Measurements from ENCODE around the gene PABPC1L.

Gene PABPC1L

DNA sequence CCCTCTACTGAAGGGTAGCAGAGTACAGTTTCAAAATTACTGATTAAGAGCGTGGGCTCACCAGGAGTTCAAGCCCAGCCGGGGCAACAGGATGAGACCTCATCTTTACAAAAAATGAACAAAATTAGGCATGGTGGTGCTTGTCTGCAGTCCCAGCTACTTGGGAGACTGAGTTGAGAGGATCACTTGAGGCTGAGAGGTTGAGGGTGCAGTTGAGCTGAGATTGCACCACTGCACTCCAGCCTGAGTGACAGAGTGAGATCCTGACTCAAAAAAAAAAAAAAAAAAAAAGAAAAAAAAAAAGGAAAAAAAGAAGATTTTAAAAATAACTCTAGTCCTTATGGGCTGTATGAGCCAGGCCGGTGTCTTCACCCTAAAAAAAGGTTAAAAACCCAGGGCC lies 18.7 kb downstream of the PABPC1L start:
- no peak for DNase-seq (ENCODE audit: extremely low read depth, low read depth)
- H3K4me3 ChIP-seq (replicated peaks; ENCODE audit: low read depth, low read length): no peak overlapping the region

DNA sequence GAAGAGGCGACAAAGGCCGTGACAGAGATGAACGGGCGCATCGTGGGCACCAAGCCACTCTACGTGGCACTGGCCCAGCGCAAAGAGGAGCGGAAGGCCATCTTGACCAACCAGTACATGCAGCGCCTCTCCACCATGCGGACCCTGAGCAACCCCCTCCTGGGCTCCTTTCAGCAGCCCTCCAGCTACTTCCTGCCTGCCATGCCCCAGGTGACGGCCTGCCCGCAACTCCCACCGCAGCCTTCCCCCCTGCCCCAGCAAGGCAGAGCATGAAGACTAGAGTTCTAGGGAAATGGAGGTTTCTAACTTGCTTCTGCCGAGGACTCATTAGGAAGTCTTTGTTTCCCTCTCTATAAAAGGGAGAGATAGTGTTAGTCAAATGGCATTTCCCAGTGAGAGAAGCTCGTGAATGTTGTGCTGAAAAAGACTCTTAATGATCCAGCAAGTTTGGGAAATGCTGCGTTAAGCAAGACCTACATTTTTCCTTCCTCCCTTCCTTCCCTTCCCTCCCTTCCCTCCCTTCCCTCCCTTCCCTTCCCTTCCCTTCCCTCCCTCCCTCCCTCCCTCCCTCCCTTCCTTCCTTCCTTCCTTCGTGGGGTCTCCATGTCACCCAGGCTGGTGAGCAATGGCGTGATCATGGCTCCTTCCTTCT lies 20.8 kb downstream of the PABPC1L start:
- no peak overlapping the region for H3K4me3 ChIP-seq (replicated peaks; ENCODE audit: low read depth, low read length)
- TF ChIP-seq, protein P1, sequence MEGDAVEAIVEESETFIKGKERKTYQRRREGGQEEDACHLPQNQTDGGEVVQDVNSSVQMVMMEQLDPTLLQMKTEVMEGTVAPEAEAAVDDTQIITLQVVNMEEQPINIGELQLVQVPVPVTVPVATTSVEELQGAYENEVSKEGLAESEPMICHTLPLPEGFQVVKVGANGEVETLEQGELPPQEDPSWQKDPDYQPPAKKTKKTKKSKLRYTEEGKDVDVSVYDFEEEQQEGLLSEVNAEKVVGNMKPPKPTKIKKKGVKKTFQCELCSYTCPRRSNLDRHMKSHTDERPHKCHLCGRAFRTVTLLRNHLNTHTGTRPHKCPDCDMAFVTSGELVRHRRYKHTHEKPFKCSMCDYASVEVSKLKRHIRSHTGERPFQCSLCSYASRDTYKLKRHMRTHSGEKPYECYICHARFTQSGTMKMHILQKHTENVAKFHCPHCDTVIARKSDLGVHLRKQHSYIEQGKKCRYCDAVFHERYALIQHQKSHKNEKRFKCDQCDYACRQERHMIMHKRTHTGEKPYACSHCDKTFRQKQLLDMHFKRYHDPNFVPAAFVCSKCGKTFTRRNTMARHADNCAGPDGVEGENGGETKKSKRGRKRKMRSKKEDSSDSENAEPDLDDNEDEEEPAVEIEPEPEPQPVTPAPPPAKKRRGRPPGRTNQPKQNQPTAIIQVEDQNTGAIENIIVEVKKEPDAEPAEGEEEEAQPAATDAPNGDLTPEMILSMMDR (IDR thresholded peaks at IDR 0.05; ENCODE audit: low read depth, low read length, missing control alignments): no peak
- no peak for DNase-seq (ENCODE audit: extremely low read depth, low read depth)

More for the DNA sequence above, 18.7 kb downstream of the PABPC1L start:
- TF ChIP-seq, protein P1 (IDR thresholded peaks at IDR 0.05; ENCODE audit: low read depth, low read length, missing control alignments): no peak

DNA sequence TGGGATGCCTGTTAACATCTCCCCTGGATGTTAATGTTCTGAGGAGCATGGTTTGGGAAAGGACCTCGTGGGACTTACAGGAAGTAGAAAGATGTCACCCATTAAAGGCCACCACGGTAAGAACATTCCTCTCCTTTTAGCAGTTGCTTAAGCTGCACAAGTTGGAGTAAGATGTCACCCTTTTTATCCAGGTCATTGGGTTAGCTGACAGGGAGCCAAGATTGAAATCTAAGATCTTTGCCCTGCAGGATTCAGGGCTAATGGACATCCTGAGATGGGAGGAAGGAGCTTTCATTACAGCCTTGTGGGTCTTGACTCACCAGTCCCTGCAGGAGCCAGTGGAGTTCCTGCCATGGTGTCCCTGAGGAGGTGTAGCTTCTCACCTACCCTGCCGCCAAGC lies 22.1 kb downstream of the PABPC1L start:
- TF ChIP-seq, protein P1 (IDR thresholded peaks at IDR 0.05; ENCODE audit: low read depth, low read length, missing control alignments): no peak
- H3K4me3 ChIP-seq (replicated peaks; ENCODE audit: low read depth, low read length): no peak overlapping the region
- DNase-seq (ENCODE audit: extremely low read depth, low read depth): no peak

DNA sequence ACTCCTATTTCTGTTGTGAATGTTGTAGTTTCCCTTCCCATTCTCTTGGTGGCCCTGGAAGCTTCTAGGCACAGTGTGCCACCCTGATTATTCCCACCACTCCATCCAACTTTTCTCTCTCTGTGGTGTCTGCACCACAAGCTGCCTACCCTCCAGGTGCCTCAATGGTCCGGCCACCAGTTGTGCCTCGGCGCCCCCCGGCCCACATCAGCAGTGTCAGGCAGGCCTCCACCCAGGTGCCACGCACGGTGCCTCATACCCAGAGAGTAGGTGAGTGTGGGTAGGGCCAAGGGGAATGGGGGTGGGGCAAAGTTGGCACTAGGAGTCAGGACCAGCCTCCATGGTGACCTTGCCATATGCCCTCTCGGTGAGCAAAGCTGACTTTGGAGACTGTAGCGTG lies 23.1 kb downstream of the PABPC1L start:
- TF ChIP-seq, protein P1 (IDR thresholded peaks at IDR 0.05; ENCODE audit: low read depth, low read length, missing control alignments): no peak
- no peak for DNase-seq (ENCODE audit: extremely low read depth, low read depth)
- H3K4me3 ChIP-seq (replicated peaks; ENCODE audit: low read depth, low read length): no peak overlapping the region

DNA sequence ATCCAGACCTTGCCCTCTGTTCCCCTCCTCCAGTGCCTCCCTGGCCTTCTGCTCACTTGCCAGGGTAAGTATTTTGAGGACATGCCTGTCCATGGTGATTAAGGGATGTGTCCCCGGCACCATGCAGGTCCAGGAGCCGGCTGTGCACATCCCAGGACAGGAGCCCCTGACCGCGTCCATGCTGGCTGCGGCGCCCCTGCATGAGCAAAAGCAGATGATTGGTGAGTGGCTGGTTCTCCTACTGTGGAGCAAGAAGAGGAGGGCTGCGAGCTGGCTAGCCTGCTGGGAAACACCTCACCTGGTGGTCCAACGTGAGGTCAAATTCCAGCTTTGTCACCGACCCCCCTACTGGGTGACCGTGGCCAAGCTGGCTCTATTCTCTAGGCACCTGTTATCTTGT lies 26.6 kb downstream of the PABPC1L start:
- DNase-seq (ENCODE audit: extremely low read depth, low read depth): no peak
- no peak overlapping the region for H3K4me3 ChIP-seq (replicated peaks; ENCODE audit: low read depth, low read length)
- TF ChIP-seq, protein P1 (IDR thresholded peaks at IDR 0.05; ENCODE audit: low read depth, low read length, missing control alignments): no peak

DNA sequence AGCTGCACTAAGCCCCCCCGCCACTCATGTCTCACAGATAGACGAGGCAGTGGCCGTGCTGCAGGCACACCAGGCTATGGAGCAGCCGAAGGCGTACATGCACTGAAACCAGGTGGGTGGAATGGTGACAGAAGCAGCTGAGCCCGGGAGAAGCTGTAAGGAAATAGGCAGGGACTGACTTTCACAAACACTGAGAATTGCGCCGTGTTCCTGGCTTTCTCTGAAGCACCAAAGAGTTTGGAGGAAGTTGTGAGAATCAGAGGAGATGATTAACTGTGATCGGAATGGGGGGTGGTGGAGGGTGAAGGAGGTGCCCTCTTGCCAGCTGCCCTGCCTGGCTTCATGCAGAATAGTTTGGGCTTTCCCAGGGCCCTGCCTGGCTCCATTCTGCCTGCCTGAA lies 28.8 kb downstream of the PABPC1L start:
- no peak overlapping the region for H3K4me3 ChIP-seq (replicated peaks; ENCODE audit: low read depth, low read length)
- DNase-seq (ENCODE audit: extremely low read depth, low read depth): no peak
- TF ChIP-seq, protein P1 (IDR thresholded peaks at IDR 0.05; ENCODE audit: low read depth, low read length, missing control alignments): no peak
